Calu3 (cell line): Measurements from ENCODE around the gene ASPA. TPM values are rescaled to one million over a fixed set of nuclear protein-coding genes. Genes with fewer than 3 reads are reported as not detected.
"Not testable (repeated sequence)": the region's sequence is repeated elsewhere in the genome, so short reads cannot be mapped to it uniquely, and the experiment has no call there.

Experiments
- Bru-seq: library from RNA; stranded (reverse); fragments of 400-500 nt; gene quantifications from one replicate; lab custom pipeline; 2021; lab: Mats Ljungman, UMichigan
- BruChase-seq, 2 experiments: library from RNA; stranded (reverse); fragments of 400-500 nt; gene quantifications; one replicate each; lab custom pipeline; 2021; lab: Mats Ljungman, UMichigan
- BruUV-seq: library from RNA; stranded (reverse); fragments of 400-500 nt; replicated peaks from 2 replicates; lab custom pipeline; 2021; lab: Mats Ljungman, UMichigan
- CTCF ChIA-PET: fragments of 300-600 bp; sonication (Branson Sonifier 250); formaldehyde crosslinking; loops from one replicate; lab custom pipeline; 2022; ENCODE audit warnings: antibody characterized with exemption; lab: Charles Lee
- DNase-seq: peaks from one replicate; pipeline ENCODE4 v3.0.0; 2022
- H3K27ac Mint-ChIP-seq: one replicate; pipeline ENCODE4 v1.8.0; 2022; ENCODE audit warnings: mixed read lengths; ENCODE audit not compliant: unreplicated experiment
- H3K27me3 Mint-ChIP-seq: one replicate; pipeline ENCODE4 v1.8.0; 2022; ENCODE audit warnings: mixed read lengths; ENCODE audit not compliant: unreplicated experiment
- H3K36me3 Mint-ChIP-seq: one replicate; pipeline ENCODE4 v1.8.0; 2022; ENCODE audit warnings: mild to moderate bottlenecking, moderate library complexity, mixed read lengths; ENCODE audit not compliant: insufficient read depth, unreplicated experiment
- H3K4me1 Mint-ChIP-seq: one replicate; pipeline ENCODE4 v1.8.0; 2022; ENCODE audit warnings: mild to moderate bottlenecking, low read depth, mixed read lengths; ENCODE audit not compliant: unreplicated experiment
- H3K4me3 Mint-ChIP-seq: one replicate; pipeline ENCODE4 v1.8.0; 2022; ENCODE audit warnings: mild to moderate bottlenecking, low read depth, moderate library complexity, mixed read lengths; ENCODE audit not compliant: unreplicated experiment
- H3K9me3 Mint-ChIP-seq: one replicate; pipeline ENCODE4 v1.8.0; 2022; ENCODE audit warnings: low read depth, mixed read lengths; ENCODE audit not compliant: unreplicated experiment
- intact Hi-C: fragments of 100-400 bp; cut with micrococcal nuclease; formaldehyde crosslinking; loops from one replicate; pipeline ENCODE4 v1.10.0; 2022; ENCODE audit not compliant: unreplicated experiment
- long read RNA-seq: library from polyadenylated mRNA; stranded (forward); transcript quantifications from one replicate; pipeline ENCODE4 v2.0.0, GENCODE V29; 2022
- total RNA-seq: library from RNA; stranded (reverse); gene quantifications from 2 replicates; pipeline ENCODE4 v1.2.3, GENCODE V29; 2022
- TF ChIP-seq, protein P1 (sequence below): fragments of 200-600 bp; IDR thresholded peaks from one replicate; pipeline ENCODE4 v1.8.0; 2022; ENCODE audit warnings: antibody characterized with exemption; ENCODE audit not compliant: unreplicated experiment

ASPA gene
- total RNA-seq (not detected in 2 replicates), Bru-seq, nascent RNA (not detected), BruChase-seq, experiment 1, labeled RNA remaining after a 6-hour chase (not detected), BruChase-seq, experiment 2, labeled RNA remaining after a 2-hour chase (percentile 3 among the genes with signal in this experiment)
- long read RNA-seq, result 0 reads

DNA sequence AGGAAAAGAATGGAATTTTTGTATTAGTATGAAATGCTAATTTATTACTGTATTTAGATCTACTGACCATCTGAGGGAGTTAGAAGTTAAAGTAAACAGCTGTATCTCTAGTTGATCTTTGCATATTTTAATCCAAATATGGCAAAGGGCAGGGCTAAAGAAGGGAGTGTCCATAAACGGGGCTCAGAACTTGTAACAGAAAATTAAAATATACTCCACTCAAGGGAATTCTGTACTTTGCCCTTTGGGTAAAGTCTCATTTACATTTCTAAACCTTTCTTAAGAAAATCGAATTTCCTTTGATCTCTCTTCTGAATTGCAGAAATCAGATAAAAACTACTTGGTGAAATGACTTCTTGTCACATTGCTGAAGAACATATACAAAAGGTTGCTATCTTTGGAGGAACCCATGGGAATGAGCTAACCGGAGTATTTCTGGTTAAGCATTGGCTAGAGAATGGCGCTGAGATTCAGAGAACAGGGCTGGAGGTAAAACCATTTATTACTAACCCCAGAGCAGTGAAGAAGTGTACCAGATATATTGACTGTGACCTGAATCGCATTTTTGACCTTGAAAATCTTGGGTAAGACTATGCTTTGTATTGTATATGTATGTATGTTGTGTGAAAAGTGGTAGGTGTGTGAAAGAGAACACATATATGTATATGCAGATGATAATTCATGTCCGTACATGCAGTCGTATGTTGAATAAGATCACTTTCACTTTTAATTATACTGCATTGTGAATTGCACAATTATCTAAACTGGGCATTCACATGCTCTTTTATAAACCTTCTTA is at the start of gene ASPA:
Gene ASPA, plus strand, starts transcription at position 186 of the 799 bp plus-strand sequence. Its CDS starts 163 bp downstream, at position 349.
- Mint-ChIP-seq H3K27me3 (peaks cover 21% of the 10 kb centered on the region), H3K36me3 (no peaks in the 10 kb centered on the region), H3K4me1 (peaks cover 13% of the 10 kb centered on the region), H3K27ac (no peak within 1 kb of the TSS), H3K4me3 (peak within 1 kb of the TSS; percentile 33), H3K9me3 (no peaks in the 10 kb centered on the region)
- intact Hi-C loops, result no loop called here
- CTCF ChIA-PET, result no interaction called here
- TF ChIP-seq, protein P1, sequence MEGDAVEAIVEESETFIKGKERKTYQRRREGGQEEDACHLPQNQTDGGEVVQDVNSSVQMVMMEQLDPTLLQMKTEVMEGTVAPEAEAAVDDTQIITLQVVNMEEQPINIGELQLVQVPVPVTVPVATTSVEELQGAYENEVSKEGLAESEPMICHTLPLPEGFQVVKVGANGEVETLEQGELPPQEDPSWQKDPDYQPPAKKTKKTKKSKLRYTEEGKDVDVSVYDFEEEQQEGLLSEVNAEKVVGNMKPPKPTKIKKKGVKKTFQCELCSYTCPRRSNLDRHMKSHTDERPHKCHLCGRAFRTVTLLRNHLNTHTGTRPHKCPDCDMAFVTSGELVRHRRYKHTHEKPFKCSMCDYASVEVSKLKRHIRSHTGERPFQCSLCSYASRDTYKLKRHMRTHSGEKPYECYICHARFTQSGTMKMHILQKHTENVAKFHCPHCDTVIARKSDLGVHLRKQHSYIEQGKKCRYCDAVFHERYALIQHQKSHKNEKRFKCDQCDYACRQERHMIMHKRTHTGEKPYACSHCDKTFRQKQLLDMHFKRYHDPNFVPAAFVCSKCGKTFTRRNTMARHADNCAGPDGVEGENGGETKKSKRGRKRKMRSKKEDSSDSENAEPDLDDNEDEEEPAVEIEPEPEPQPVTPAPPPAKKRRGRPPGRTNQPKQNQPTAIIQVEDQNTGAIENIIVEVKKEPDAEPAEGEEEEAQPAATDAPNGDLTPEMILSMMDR, result no peak
- no peak for DNase-seq
- no TSS peak for BruUV-seq

DNA sequence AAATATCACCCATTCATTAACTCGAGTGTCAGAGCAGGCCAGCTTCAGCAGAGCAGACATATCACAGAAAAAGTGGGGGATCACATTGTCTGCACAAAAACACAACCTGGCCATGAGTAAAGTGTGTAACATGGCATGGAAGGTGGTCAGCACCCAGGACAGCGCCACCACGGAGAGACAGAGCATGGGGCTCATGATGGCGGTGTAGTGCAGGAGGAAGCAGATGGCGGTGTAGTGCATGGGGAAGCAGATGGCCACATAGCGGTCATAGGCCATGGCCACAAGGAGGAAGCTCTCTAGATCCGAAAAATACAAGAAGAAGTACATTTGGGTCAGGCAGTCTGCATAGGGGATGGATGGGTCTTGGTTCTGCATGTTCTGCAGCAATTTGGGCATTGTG is 42.6 kb upstream of the ASPA start:
- intact Hi-C loops, H3K9me3 Mint-ChIP-seq, H3K4me3 Mint-ChIP-seq, BruUV-seq, CTCF ChIA-PET, H3K36me3 Mint-ChIP-seq, H3K27ac Mint-ChIP-seq, H3K4me1 Mint-ChIP-seq: not testable (repeated sequence)
- peak; percentile 1 for DNase-seq
- H3K27me3 Mint-ChIP-seq, result peaks cover 36% of the 10 kb centered on the region

DNA sequence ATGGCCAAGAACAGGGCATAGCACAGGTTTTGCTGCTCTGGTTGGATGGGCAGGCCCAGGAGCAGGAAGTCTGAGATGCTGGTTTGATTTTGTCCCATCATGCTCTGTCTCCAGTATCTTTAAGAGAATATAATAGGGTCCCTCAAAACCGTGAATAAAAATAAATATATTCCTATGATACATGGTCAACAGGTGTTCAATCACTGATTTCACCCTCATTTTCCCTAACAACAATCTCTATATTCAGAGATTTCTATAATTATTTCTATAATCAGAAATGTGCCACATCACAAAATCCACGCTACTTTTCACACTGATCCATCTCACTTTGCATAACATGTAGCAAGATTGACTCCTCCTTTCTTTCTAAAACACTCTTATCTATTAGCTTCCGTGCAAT is 42.1 kb upstream of the ASPA start, which contains the start of gene OR1E2:
Gene OR1E2, minus strand, starts transcription at position 101 of the 400 bp plus-strand sequence. Its CDS starts 0 bp downstream, at position 101.
- Mint-ChIP-seq H3K9me3 (no peaks in the 10 kb centered on the region), H3K27ac (no peak within 1 kb of the TSS), H3K36me3 (no peaks in the 10 kb centered on the region), H3K4me1 (no peaks in the 10 kb centered on the region), H3K4me3 (no peak within 1 kb of the TSS), H3K27me3 (peaks cover 41% of the 10 kb centered on the region)
- BruUV-seq, result no TSS peak
- intact Hi-C loops, result no loop called here
- TF ChIP-seq, protein P1, result no peak
- no peak for DNase-seq
- CTCF ChIA-PET, result no interaction called here

DNA sequence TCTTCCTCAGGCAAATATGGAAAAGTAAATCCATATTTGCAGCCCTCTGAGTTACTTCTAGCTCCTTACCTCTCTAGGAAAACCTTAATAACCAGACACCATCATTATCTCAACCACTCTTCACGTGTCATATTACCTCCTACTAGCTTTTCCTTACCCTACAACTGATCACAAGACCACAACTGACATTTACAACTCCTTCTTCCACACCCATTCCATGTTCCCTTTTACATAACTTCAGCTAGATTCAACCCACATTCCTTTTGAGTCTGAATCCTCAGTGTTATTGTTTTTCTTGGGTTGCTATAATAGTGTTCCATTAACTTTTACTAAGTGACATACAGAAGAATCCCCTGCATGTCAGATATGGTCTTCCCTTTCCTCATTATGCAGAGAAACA is 37.4 kb upstream of the ASPA start:
- no peak for DNase-seq
- CTCF ChIA-PET, result no interaction called here
- TF ChIP-seq, protein P1, result no peak

More for the DNA sequence above, 37.4 kb upstream of the ASPA start:
- Mint-ChIP-seq H3K27ac (no peak overlapping the region), H3K9me3 (no peaks in the 10 kb centered on the region), H3K4me3 (no peak overlapping the region), H3K4me1 (no peaks in the 10 kb centered on the region), H3K27me3 (peaks cover 64% of the 10 kb centered on the region), H3K36me3 (no peaks in the 10 kb centered on the region)
- intact Hi-C loops, result no loop called here
- BruUV-seq, result no TSS peak
